Erythroblast (primary cell): ENCODE results near the gene IGF2.

Experiments
- GATA1 ChIP-seq: IDR thresholded peaks from 2 replicates; pipeline ENCODE4 v1.6.1; 2011; ENCODE audit warnings: low read depth, mild to moderate bottlenecking, control low read depth, low read length, moderate library complexity
- POLR2A ChIP-seq: IDR thresholded peaks from 2 replicates; pipeline ENCODE4 v1.6.1; 2011; ENCODE audit warnings: mild to moderate bottlenecking, low read length

GRCh38 chr11:2160736-2161259, 21.6 kb upstream of the IGF2 start, which contains the start of gene INS:
- TF ChIP-seq POLR2A: no peak
- no peak for TF ChIP-seq GATA1
